C4-2B (cell line): ENCODE measurements around the gene METTL26.

ENCODE experiments used
- ZFX ChIP-seq: fragments of 450-650 bp; IDR thresholded peaks from 2 replicates; pipeline ENCODE4 v1.6.1; 2017
- TF ChIP-seq, protein P1 (sequence below): fragments of 450-650 bp; conservative IDR thresholded peaks from 2 replicates; pipeline ENCODE4 v1.5.1; 2017; ENCODE audit warnings: mild to moderate bottlenecking

DNA sequence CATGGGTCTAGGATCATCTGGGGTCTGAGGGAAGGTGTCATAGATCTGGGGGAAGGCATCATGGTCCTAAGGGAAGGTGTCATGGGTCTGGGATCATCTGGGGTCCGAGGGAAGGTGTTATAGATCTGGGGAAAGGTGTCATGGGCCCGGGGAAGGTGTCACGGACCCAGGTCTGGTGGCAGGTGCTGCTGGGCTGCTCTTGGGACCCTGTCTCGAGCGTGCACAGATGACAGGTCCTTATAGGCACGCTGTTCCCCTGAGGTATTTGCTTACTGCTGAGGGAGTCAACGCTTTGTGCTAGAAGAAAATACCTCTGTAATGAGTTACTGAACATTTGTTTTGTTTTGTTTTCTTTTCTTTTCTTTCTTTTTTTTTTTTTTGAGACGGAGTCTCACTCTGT, 44.9 kb downstream of the METTL26 start:
- TF ChIP-seq, protein P1, sequence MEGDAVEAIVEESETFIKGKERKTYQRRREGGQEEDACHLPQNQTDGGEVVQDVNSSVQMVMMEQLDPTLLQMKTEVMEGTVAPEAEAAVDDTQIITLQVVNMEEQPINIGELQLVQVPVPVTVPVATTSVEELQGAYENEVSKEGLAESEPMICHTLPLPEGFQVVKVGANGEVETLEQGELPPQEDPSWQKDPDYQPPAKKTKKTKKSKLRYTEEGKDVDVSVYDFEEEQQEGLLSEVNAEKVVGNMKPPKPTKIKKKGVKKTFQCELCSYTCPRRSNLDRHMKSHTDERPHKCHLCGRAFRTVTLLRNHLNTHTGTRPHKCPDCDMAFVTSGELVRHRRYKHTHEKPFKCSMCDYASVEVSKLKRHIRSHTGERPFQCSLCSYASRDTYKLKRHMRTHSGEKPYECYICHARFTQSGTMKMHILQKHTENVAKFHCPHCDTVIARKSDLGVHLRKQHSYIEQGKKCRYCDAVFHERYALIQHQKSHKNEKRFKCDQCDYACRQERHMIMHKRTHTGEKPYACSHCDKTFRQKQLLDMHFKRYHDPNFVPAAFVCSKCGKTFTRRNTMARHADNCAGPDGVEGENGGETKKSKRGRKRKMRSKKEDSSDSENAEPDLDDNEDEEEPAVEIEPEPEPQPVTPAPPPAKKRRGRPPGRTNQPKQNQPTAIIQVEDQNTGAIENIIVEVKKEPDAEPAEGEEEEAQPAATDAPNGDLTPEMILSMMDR, result no peak
- TF ChIP-seq ZFX, result no peak
